HG03108 (cell line): Measurements from ENCODE around the gene SMG1.
A peak's percentile ranks its signal among the peaks of the same experiment; 100 is the strongest.
"Not testable (repeated sequence)": the region's sequence is repeated elsewhere in the genome, so short reads cannot be mapped to it uniquely, and the experiment has no call there.

Experiments used
- ATAC-seq: cut with Tn5 transposase; IDR thresholded peaks from one replicate; pipeline ENCODE4 v1.9.1; 2021; ENCODE audit warnings: moderate library complexity; ENCODE audit not compliant: unreplicated experiment

The SMG1 gene

GRCh38 chr16:18801145-18801972 is 124.8 kb downstream of the SMG1 start, which contains the start of gene ARL6IP1:
ARL6IP1 (minus strand) TSS chr16:18801549; CDS start chr16:18801466, 83 bp downstream.
- ATAC-seq, result peak; percentile 96

GRCh38 chr16:18800775-18801144 is 125.4 kb downstream of the SMG1 start:
- no peak for ATAC-seq

- no peak for ATAC-seq
Observed at GRCh38 chr16:18800293-18800692, 125.9 kb downstream of the SMG1 start.

- no peak for ATAC-seq
Observed at GRCh38 chr16:18799500-18799899, 126.7 kb downstream of the SMG1 start.

GRCh38 chr16:18797746-18798145 is 128.5 kb downstream of the SMG1 start:
- ATAC-seq, result no peak

- ATAC-seq, result no peak
Observed at GRCh38 chr16:18796377-18796776, 129.8 kb downstream of the SMG1 start.

- no peak for ATAC-seq
Observed at GRCh38 chr16:18792836-18793433, 133.3 kb downstream of the SMG1 start.

- ATAC-seq, result peak; percentile 84
Observed at GRCh38 chr16:18789850-18790706, 136.1 kb downstream of the SMG1 start, which contains the start of gene RPS15A. RPS15A (minus strand) TSS chr16:18790334; CDS start chr16:18789113, 1,221 bp downstream.

GRCh38 chr16:18789515-18789849 is 136.7 kb downstream of the SMG1 start:
- no peak for ATAC-seq

GRCh38 chr16:18788828-18789514 is 137.2 kb downstream of the SMG1 start:
- no peak for ATAC-seq

- no peak for ATAC-seq
Observed at GRCh38 chr16:18784917-18785623, 141.1 kb downstream of the SMG1 start.

GRCh38 chr16:18783430-18784341 is 142.5 kb downstream of the SMG1 start:
- no peak for ATAC-seq

GRCh38 chr16:18782697-18783429 is 143.3 kb downstream of the SMG1 start:
- ATAC-seq, result no peak

GRCh38 chr16:18781232-18781631 is 145.0 kb downstream of the SMG1 start:
- ATAC-seq, result not testable (repeated sequence)

GRCh38 chr16:18780460-18781026 is 145.7 kb downstream of the SMG1 start:
- not testable (repeated sequence) for ATAC-seq

GRCh38 chr16:18777664-18778063 is 148.5 kb downstream of the SMG1 start:
- not testable (repeated sequence) for ATAC-seq

- ATAC-seq, result not testable (repeated sequence)
Observed at GRCh38 chr16:18776334-18776733, 149.9 kb downstream of the SMG1 start.

GRCh38 chr16:18774651-18775050 is 151.6 kb downstream of the SMG1 start:
- not testable (repeated sequence) for ATAC-seq
